Caki2 (cell line): ENCODE data around the gene SIL1. TPM values are rescaled to one million over a fixed set of nuclear protein-coding genes. Genes with fewer than 3 reads are reported as not detected.
A peak's percentile ranks its signal among the peaks of the same experiment; 100 is the strongest.
"Not testable (repeated sequence)": the region's sequence is repeated elsewhere in the genome, so short reads cannot be mapped to it uniquely, and the experiment has no call there.

Experiments
- DNase-seq: peaks from one replicate; pipeline ENCODE4 v3.0.0-alpha.2; 2015; ENCODE audit warnings: low read depth
- in situ Hi-C: cut with HindIII; loops from 2 replicates; pipeline ENCODE4 v1.10.0; 2016; ENCODE audit warnings: low sequenced_read_pairs, low pct_unique_long_range_greater_than_20kb, mixed read lengths
- total RNA-seq: library from RNA; depleted of rRNA; stranded (reverse); fragments of >200 nt; shearing (Covaris generic); gene quantifications from 2 replicates; pipeline ENCODE4 v1.2.3, GENCODE V29; 2014; ENCODE audit warnings: low replicate concordance

Gene SIL1
- total RNA-seq, 1 experiment from 2014 or later, result 57.6 TPM

- no peak for DNase-seq
- in situ Hi-C loops, result no loop called here
These were observed 103.7 kb downstream of the SIL1 start for GRCh38 chr5:139094154-139095131.

GRCh38 chr5:139092741-139093343, 105.3 kb downstream of the SIL1 start:
- in situ Hi-C loops, result no loop called here
- no peak for DNase-seq

GRCh38 chr5:139091439-139092156, 106.6 kb downstream of the SIL1 start:
- no peak for DNase-seq
- in situ Hi-C loops, result no loop called here

GRCh38 chr5:139090581-139090980, 107.6 kb downstream of the SIL1 start:
- in situ Hi-C loops, result no loop called here
- no peak for DNase-seq

- in situ Hi-C loops, result no loop called here
These were observed 110.1 kb downstream of the SIL1 start for GRCh38 chr5:139088024-139088423.

GRCh38 chr5:139082813-139083498, 115.2 kb downstream of the SIL1 start:
- DNase-seq, result no peak
- in situ Hi-C loops, result no loop called here

More at GRCh38 chr5:139088024-139088423, 110.1 kb downstream of the SIL1 start:
- DNase-seq, result no peak

- in situ Hi-C loops, result no loop called here
- DNase-seq, result no peak
These were observed 118.1 kb downstream of the SIL1 start for GRCh38 chr5:139079991-139080610.

GRCh38 chr5:139079225-139079990, 118.8 kb downstream of the SIL1 start:
- DNase-seq, result no peak
- in situ Hi-C loops, result no loop called here

- no peak for DNase-seq
- in situ Hi-C loops, result no loop called here
These were observed 119.8 kb downstream of the SIL1 start for GRCh38 chr5:139078345-139078744.

GRCh38 chr5:139077899-139078298, 120.3 kb downstream of the SIL1 start:
- in situ Hi-C loops, result no loop called here
- DNase-seq, result no peak

GRCh38 chr5:139076111-139076510, 122.1 kb downstream of the SIL1 start:
- in situ Hi-C loops, result no loop called here
- no peak for DNase-seq

GRCh38 chr5:139075066-139076050, 122.8 kb downstream of the SIL1 start:
- in situ Hi-C loops, result no loop called here

GRCh38 chr5:139073956-139074355, 124.2 kb downstream of the SIL1 start:
- DNase-seq, in situ Hi-C loops: not testable (repeated sequence)

More at GRCh38 chr5:139075066-139076050, 122.8 kb downstream of the SIL1 start:
- DNase-seq, result no peak

- in situ Hi-C loops, result no loop called here
- no peak for DNase-seq
These were observed 129.5 kb downstream of the SIL1 start for GRCh38 chr5:139068494-139069151.

GRCh38 chr5:139068060-139068459, 130.1 kb downstream of the SIL1 start:
- no peak for DNase-seq
- in situ Hi-C loops, result no loop called here

- peak; percentile 34 for DNase-seq
- in situ Hi-C loops, result no loop called here
These were observed 132.9 kb downstream of the SIL1 start for GRCh38 chr5:139065306-139065705.
